ENCODE results near the gene NUS1. TPM values are rescaled to one million over a fixed set of nuclear protein-coding genes. Genes with fewer than 3 reads are reported as not detected.

The NUS1 gene
- 12.7 and 18.0 TPM in 2 replicates for total RNA-seq (2014; rRNA removed)
- percentile 94 among the genes with signal in this experiment for Bru-seq, nascent RNA
- BruChase-seq, experiment 1, labeled RNA remaining after a 6-hour chase: percentile 92 among the genes with signal in this experiment
- percentile 89 among the genes with signal in this experiment for BruChase-seq, experiment 2, labeled RNA remaining after a 2-hour chase
- long read RNA-seq, full-length matches to known transcripts: 116 of 132 reads
- long read RNA-seq, partial matches to known transcripts: 14 of 132 reads
- long read RNA-seq, other reads (novel, unspliced or antisense): 2 of 132 reads

- Histone ChIP-seq H3K9ac (ENCODE audit: low read length) (peak within 1 kb of the TSS; percentile 76), H3K9me3 (ENCODE audit: low read length) (no peaks in the 10 kb centered on the region), H3K36me3 (ENCODE audit: low read depth, low read length) (peaks cover 16% of the 10 kb centered on the region), H4K20me1 (ENCODE audit: low read length) (peaks cover 28% of the 10 kb centered on the region), H3K27me3 (ENCODE audit: low read length) (no peaks in the 10 kb centered on the region), H3K9me2 (replicated peaks; ENCODE audit: low read length) (no peaks in the 10 kb centered on the region), H2AFZ (ENCODE audit: low read length) (peak within 1 kb of the TSS; percentile 99), H3F3A (ENCODE audit: low read length, unreplicated experiment) (no peaks in the 10 kb centered on the region), H3K4me2 (ENCODE audit: low read length) (peak within 1 kb of the TSS; percentile 92), H3K27ac (ENCODE audit: low read length) (no peak within 1 kb of the TSS), H3K4me3 (ENCODE audit: low read length) (peak within 1 kb of the TSS; percentile 78), H3K79me2 (ENCODE audit: low read length) (peaks cover 49% of the 10 kb centered on the region), H3K4me1 (ENCODE audit: insufficient read depth, low read length) (peaks cover 25% of the 10 kb centered on the region)
- DNase-seq (peak; percentile 94), ATAC-seq (peak; percentile 97)
- intact Hi-C loops (cut with micrococcal nuclease): loop anchor here (5.0 to 10.0 kb wide), 2 partner anchors 73 to 230 kb away; partner anchors contain the start of gene GOPC
- TSS peak; percentile 44 for BruUV-seq (replicated peaks)
- CTCF ChIA-PET: no interaction called here
- POLR2A ChIA-PET (ENCODE audit: unreplicated experiment): no interaction called here
- TF ChIP-seq EZH2phosphoT487 (IDR thresholded peaks at IDR 0.05; ENCODE audit: borderline replicate concordance, low read length) (no peak), CTCF (conservative IDR thresholded peaks at IDR 0.05; ENCODE audit: low read depth, low read length) (peak; percentile 76), EZH2 (IDR thresholded peaks at IDR 0.05; ENCODE audit: low read length, unreplicated experiment) (no peak)
Measured at GRCh38 chr6:117674991-117675657, at the start of gene NUS1. Gene NUS1, plus strand, starts transcription at chr6:117675469. Its CDS starts 202 bp downstream, at chr6:117675671.

GRCh38 chr6:117627533-117627932 lies 47.7 kb upstream of the NUS1 start:
- H3K27ac ChIP-seq (ENCODE audit: low read length): no peak overlapping the region
- H4K20me1 ChIP-seq (ENCODE audit: low read length): no peaks in the 10 kb centered on the region
- H2AFZ ChIP-seq (ENCODE audit: low read length): no peak overlapping the region
- no peak overlapping the region for H3K9ac ChIP-seq (ENCODE audit: low read length)
- no peaks in the 10 kb centered on the region for H3F3A ChIP-seq (ENCODE audit: low read length, unreplicated experiment)
- no TSS peak for BruUV-seq (replicated peaks)
- no peak overlapping the region for H3K4me3 ChIP-seq (ENCODE audit: low read length)
- H3K4me2 ChIP-seq (ENCODE audit: low read length): no peak overlapping the region
- no peaks in the 10 kb centered on the region for H3K9me2 ChIP-seq (replicated peaks; ENCODE audit: low read length)
- DNase-seq: no peak
- ATAC-seq: no peak
- H3K79me2 ChIP-seq (ENCODE audit: low read length): no peaks in the 10 kb centered on the region
- intact Hi-C loops (cut with micrococcal nuclease): no loop called here
- ChIA-PET CTCF (no interaction called here), POLR2A (ENCODE audit: unreplicated experiment) (no interaction called here)
- H3K4me1 ChIP-seq (ENCODE audit: insufficient read depth, low read length): no peaks in the 10 kb centered on the region
- no peaks in the 10 kb centered on the region; the same call in 1 of the 2 replicates for H3K36me3 ChIP-seq (ENCODE audit: low read depth, low read length)
- H3K9me3 ChIP-seq (ENCODE audit: low read length): no peaks in the 10 kb centered on the region; the same call in 1 of the 2 replicates
- no peaks in the 10 kb centered on the region for H3K27me3 ChIP-seq (ENCODE audit: low read length)
- no peak for TF ChIP-seq CTCF (conservative IDR thresholded peaks at IDR 0.05; ENCODE audit: low read depth, low read length)
- no peak for TF ChIP-seq EZH2phosphoT487 (IDR thresholded peaks at IDR 0.05; ENCODE audit: borderline replicate concordance, low read length)
- no peak for TF ChIP-seq EZH2 (IDR thresholded peaks at IDR 0.05; ENCODE audit: low read length, unreplicated experiment)
